DLD1 (cell line): ENCODE measurements around the gene PRICKLE1.

Experiments used
- in situ Hi-C: cut with HindIII; loops from 2 replicates; pipeline ENCODE4 v1.10.0; 2017; ENCODE audit warnings: low sequenced_read_pairs

Gene PRICKLE1

DNA sequence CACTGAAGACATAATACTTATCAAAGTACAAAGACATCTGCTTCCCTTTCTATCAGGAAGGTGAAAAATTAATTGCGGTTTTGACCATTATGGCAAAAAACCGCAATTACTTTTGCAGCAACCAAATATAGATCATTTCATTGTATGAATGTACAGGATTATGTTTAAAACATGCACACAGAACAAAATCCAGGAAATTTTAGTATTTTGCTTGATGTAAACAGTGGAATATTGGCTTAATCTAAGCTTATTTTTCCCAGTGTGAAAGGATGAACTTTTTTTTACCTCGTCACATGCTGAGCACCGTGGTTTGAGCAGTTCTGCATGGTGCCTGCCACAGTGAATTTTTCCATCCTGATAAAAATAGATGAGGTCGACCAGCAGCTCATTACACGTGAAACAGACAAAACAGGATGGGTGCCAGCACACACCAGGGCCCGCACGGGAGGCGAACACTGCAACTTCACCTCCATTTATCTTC, 121.2 kb downstream of the PRICKLE1 start:
- in situ Hi-C loops = no loop called here

DNA sequence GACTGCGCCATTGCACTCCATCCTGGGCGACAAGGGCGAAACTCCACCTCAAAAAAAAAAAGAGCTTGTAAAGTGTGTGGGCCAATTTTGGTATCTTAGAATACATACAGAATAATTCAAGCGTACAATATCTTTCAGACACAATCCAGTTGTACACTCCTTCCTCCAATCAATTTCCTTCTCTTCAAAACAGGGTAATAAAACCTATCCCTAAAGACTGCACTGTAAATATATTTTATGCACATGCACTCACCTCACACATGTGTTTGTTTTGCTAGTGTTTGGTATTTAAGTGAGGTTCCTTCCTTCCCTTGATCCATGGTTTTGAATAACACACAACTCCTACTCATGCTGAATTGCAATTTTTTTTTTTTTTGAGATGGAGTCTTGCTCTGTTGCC, 125.9 kb downstream of the PRICKLE1 start:
- in situ Hi-C loops = no loop called here

DNA sequence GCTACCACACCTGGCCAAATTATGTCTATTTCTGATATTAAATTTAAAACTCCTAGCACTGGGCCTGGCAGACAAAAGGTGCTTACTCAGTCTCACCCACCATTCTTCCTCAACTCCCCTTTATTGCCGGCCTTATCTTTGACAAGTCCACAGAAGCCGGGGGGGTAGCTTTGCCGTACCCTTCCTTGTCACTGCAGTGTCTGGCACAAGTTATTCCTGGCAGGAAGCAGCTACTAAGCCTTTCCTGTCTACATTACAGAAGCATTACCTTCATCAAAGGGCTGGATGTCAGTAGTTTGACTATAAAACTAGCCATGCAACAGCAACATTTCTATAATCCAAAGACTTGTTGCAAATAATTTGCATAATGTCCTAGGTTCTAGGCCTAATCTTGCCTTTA, 127.1 kb downstream of the PRICKLE1 start:
- in situ Hi-C loops = no loop called here

DNA sequence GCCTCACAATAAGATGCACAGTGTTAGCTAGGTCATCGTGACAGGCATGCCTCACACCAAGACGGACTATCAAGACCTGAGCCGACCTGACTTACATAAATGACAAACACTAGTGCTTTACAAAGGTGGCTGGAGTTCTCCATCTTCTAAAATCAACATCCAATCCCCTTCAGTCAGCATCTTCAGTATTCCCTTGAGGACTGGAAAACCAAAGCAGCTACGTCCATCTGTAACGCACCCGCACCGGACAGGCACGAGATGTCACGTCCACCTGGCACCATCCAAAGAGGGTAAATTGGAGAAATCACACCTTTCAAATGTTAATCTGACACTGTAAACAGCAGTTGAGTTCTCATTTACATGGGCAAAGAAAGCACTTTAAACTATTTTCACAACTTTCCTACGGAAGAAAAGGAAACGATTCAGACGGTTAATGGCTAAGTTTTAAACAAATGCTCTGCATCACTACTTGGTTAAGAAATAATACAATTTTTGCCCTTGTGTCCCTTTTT, 130.2 kb downstream of the PRICKLE1 start:
- in situ Hi-C loops = no loop called here

DNA sequence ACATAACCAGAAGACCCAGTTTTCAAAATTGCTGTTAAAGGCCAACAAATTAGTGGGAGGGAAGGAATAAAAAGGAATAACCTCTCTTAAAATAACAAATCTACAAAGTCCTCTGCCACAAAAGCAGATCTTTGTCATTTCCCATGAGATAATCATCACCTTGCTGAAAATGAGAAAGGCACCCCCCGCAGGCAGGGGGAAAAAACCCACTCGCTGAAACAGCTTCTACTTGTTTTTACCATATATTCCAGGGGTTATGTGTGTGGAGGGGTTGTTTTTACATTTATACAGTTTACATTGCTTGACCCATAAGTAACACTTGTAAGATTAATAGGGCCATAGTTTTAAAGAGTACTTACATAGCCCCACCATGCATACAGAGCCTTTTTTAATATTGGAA, 131.0 kb downstream of the PRICKLE1 start:
- in situ Hi-C loops = no loop called here

DNA sequence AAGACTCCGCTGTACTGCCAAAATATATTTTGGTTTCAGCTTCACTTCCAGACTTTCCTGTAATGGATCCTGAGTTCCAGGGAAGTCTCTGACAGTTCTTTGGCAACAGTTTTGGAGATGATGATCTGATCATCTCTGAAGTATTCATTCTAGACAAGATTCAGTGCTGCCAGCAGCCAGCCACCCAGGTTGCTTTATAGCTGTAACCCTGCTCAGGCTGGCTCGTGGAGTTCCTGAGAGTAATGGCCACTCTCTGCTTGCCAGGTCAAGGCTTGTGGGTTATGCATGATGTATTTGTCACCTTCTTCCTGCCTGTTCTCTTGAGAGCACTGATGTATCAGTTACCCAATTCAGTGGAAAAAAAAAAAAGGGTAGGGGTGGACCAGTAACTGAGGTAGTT, 139.3 kb downstream of the PRICKLE1 start:
- in situ Hi-C loops = no loop called here

DNA sequence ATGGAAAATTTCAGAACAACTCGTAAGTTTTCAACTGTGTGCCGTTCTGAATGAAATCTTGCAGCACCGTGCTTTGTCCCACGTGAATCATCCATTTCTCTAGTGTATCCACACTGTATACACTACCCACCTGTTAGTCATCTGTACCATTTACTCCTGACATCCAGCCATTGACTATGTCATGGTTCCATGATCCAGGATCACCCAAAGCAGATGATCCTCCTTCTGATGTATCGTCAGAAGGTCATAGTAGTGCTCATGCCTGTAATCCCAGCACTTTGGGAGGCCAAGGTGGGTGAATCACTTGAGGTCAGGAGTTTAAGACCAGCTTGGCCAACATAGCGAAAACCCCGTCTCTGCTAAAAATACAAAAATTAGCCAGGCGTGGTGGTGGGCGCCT, 140.7 kb downstream of the PRICKLE1 start:
- in situ Hi-C loops = no loop called here

DNA sequence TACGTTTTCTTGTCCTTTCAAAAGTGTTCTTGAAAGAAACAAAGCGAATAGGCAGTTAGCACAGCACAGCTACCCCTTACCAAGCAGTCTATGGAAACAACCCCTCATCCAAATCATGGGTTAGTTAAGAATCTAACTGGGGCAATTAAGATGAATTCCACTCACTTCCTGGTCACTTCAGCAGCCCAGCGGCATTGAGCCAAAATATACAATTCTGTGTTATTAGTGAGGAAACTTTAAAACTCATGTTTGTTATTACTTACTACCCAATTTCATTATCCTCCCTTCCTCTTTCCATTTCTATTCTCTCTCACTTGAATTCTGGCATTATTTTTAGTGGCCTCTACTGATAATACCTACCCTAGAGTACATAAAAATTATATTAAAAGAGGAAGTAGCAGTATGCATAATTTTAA, 142.2 kb downstream of the PRICKLE1 start:
- in situ Hi-C loops = no loop called here

DNA sequence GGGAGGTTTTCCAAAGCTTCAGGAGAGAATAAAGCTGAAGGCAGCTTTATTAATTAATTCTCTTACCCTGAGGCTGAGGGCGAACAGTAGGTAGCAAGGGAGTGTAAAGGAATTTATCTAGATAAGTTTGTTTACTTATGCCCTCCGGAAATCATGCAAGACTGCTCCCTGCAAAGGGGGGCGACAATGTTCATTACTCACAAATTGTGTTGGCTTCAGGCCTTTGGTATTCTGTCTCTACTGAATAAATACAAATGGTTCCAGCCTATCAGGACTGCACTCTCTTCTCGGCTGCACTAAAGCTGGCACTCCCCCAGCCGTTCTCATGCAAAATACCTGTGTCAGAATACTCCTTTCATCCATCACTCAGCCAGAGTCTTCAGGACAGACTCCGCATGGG, 142.8 kb downstream of the PRICKLE1 start:
- in situ Hi-C loops = no loop called here

DNA sequence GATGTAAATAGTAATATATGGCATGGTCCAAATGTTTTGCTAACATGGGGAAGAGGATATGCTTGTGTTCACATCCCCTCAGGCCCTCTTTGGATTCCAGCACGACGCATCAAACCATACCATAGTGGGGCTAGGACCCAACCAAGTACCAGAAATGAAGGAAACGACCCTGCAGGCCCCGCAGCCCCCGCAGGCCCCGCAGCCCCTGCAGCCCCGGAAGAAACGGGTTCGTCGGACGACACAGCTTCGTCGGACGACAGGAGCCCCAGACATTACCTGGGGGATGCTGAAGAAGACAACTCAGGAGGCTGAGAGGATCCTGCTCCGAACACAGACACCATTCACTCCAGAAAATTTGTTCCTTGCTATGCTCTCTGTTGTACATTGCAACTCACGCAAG, 143.7 kb downstream of the PRICKLE1 start:
- in situ Hi-C loops = no loop called here

DNA sequence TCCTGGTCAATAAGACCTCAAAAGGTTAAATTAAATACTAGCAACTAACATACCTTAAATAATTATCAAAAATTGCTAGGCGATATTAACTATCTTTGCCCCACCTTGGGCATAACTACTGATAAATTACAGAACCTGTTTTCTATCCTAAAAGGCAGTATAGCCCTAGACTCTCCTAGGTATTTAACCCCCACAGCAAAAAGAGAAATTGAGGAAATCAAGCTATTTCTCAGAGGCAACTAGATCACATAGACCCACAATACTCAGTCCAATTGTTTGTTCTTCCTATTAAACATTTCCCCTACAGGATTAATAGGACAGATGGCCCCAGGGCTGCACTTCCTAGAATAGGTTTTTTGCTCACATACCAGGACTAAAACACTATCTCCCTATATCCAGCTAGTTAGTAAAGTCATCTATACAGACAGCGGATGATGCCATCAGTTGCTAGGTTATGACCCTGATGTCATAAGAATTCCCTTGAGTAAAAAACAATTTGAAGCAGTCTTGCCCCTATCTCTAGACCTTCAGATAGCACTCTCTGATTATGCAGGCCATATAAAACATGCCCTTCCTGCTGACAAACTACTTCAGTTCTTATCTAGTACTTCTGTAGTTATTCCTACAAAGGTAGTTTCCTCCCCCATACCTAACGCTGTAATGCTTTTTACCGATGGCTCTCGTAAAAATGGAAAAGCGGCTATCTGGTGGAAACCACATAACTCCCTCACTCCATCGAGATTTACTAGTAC, 145.2 kb downstream of the PRICKLE1 start:
- in situ Hi-C loops = no loop called here

DNA sequence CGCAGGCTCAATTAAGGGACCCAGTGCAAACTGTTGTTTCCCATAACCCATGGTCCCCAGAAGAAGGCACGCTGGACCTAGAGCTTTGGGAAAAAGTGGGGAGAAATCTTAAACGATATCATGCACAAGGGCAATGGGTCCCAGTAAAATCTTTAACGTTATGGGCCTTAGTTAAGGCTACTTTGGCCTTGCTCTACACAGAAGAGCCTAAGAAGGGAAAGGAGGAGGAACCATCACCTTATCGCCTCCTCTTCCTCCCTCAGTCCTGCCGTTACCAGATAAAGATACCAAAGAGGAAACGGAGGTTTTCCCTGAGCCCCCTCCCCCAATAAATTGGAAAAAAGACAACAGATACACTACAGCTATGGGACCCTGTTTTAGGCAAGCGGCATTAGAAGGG, 146.7 kb downstream of the PRICKLE1 start:
- in situ Hi-C loops = no loop called here

DNA sequence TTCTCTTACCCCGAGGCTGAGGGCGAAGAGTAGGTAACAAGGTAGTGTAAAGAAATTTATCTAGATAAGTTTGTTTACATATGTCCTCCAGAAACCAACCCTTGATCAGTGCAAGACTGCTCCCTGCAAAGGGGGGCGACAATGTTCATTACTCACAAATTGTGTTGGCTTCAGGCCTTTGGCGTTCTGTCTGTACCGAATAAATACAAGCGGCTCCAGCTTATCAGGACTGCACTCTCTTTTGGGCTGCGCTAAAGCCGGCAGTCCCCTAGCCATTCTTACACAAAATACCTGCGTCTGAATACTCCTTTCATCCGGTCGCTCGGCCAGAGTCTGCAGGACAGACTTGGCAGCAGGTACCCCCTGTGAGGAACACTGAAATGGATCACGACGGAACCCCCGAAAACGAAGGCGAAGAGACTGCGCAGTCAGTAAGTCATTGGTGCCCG, 147.2 kb downstream of the PRICKLE1 start:
- in situ Hi-C loops = no loop called here

DNA sequence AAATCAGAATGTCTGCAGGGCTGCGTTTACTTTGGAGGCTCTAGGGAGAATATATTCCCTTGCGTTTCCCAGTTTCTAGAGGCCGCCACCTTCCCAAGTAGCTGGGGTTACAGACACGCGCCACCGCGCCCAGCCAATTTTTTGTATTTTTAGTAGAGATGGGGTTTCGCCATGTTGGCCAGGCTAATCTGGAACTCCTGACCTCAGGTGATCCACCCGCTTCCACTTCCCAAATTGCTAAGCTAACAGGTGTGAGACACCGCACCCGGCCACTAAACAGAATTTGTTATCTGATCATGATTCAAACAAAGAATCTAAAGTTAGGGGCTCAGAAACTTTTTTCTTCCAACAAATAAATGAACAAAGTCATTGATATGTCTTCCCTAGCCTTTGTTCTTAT, 148.9 kb downstream of the PRICKLE1 start:
- in situ Hi-C loops = no loop called here

DNA sequence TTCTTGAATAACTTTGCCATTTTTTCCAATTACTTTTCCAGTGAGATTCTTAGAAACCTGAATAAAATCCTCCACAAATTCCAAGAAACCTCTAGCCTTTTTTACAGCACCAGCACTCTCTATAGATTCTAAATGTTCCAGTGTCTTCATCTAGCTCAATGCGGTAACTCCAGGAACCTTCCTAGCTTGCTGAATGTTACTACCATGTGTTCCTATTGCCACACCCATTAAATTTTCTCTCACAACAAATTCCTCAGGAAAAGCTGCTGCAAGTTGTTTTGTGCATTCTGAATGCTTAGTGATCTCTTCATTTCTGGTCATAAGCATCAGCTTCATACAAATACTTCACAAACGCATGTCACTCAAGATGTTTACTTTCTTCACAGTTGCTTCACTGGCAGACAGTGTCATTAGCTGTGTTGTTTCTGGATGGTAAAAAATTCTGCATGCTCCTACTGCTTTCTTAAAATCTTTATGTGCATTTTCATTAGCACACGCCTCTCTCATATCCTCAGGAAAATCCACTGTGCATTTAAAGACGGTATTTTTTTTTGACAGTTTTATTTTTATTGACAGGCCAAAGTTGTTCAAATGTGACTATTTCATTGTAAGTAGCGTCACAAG, 156.9 kb downstream of the PRICKLE1 start:
- in situ Hi-C loops = no loop called here

DNA sequence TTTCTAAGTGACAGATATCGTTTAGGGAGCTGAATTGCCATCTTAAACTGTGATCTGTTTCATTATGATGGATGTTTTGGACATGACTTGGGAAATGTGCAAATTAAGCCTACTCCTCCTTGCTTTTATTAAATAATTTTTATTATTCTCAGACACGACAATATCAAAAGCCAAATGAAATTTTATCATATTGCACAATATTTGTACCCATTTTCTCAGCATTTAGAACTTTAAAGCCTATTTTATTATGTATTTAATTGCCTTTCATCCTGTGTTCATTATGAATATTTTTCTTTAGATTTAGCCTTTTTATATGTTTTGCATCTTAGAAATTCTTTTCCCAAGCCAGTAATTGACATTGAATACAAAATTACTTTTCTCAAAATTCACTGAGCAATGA, 160.7 kb downstream of the PRICKLE1 start:
- in situ Hi-C loops = no loop called here

DNA sequence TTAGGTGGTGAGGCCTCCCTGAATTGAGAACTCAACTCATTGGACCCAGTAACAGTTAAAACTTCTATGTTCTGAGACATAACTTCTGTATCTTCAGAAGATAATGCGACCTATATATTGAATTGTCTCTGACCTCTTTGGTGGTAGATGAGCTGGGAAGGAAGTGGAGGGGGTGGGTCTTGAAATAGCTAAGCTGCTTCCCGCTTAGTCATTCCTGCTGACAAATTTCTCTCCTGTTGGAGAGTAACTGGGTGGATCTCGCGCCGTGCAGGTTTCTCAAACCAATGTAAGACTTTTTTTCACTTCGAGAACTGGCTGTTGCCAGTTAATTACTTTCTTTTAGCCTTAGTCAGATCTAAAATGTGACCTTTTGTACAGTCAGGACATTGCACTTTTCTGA, 162.8 kb downstream of the PRICKLE1 start:
- in situ Hi-C loops = no loop called here

DNA sequence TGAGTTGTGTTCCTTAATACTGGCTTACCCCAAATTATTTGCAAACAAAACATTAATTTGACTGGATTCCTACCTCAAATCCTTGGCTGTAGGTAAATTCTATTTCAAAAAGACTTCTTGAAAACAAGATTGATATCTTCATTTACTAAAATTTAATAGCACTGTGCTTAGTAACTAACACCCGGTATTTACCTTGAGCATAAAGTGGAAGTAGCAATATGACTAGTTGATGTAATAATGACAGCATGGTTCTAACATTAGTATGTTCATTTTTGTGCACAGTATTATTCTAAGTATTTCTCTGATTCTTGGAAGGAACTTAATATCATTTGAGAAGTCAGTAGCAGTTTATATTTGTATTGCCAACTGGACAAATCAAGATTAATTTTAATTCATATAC, 166.8 kb downstream of the PRICKLE1 start:
- in situ Hi-C loops = no loop called here

DNA sequence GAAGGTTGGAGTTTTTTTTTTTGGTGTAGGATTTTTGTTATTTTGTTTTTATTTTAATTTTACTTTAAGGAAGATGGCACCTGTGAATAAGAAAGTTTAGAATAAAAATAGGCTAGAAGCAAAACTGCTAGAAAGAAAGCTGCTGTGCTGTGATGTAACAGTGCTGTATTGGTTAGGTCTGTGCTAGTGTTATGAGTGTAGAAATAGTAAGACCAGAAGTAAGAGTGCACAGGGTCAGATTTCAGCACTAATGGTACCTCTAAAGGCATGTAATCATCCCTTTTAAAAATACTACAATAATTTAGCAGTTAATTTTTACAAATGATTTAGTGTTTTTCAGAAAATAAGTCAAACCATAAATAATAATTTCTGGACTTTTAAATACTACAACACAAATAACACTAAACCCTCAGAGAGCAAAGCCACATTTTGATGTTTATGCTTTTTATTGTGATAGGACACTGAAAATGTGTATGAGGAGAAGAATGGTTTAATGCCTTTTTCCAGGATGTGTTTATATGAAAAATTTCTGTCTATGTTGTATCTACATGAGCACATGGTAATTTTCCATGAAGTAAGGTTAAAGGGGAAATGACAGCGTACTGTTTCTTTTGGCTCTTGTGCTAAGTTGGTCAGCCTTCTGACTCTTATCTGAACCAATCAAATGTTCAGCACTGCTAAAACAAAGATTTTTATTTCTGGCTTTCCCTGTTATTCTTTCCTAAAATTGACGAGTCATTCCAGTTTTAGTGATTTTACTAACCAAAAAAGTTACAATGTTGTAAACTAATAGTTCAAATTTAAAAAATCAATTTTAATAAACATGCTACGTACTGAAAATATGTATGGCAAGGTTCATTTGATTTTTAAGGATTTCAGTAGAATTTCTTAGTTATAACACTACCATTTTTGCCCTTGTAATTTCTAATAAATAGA, 167.4 kb downstream of the PRICKLE1 start:
- in situ Hi-C loops = no loop called here

DNA sequence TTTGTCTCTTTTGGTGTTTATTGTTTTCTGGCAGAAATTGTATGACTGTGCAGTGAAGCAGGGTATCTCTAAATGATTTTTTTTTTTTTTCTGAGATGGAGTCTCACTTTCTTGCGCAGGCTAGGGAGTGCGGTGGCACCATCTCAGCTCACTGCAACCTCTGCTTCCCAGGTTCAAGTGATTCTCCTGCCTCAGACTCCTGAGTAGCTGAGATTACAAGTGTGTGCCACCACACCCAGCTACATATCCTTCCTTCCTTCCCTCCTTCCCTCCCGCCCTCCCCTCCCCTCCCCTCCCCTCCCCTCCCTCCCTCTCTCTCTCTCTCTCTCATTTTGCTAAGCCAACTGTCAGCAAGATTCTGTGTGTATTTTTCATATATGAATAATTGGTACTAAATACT, 169.2 kb downstream of the PRICKLE1 start:
- in situ Hi-C loops = no loop called here

DNA sequence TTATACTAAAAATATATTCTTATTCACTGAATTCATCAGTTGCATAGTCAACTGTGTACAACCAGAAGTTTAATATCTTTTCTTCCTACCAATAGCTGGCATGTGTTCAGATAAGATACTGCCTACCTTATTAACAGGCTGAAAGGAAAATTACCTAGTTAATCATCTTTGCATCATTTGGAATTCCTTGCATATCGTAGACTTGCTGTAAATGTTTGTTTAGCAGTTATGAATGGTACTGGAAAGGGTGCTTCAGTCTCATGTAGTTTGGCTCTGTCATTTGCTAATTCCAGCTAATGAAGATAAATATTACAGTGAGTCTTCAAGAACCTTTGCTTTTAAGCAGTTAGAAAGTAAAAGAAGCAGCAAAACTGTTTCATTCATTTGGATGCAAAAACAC, 179.2 kb downstream of the PRICKLE1 start:
- in situ Hi-C loops = no loop called here
